Stimulated activated naive CD8-positive, alpha-beta T cell treated with anti-CD3 and anti-CD28 coated beads, Interleukin-15, amount 100 ng/mL, for 72 hours (primary cell): ENCODE measurements around the gene PIK3AP1.
"Not testable (repeated sequence)": the region's sequence is repeated elsewhere in the genome, so short reads cannot be mapped to it uniquely, and the experiment has no call there.

ENCODE experiments used
- ATAC-seq: fragments of 150-1000 bp; cut with Tn5 transposase; 2 replicates; pipeline ENCODE4 v1.10.0; 2021; ENCODE audit warnings: mild to moderate bottlenecking, moderate library complexity
- DNase-seq, 2 donors: peaks; one replicate each; pipeline ENCODE4 v3.0.0; 2021 to 2022
- H3K27ac Mint-ChIP-seq, 2 donors: one replicate each; pipeline ENCODE4 v1.8.0; 2022; ENCODE audit warnings: mild to moderate bottlenecking in 2 of 2, mixed read lengths in 2 of 2, moderate library complexity in 2 of 2
- H3K27me3 Mint-ChIP-seq: one replicate; pipeline ENCODE4 v1.8.0; 2022; ENCODE audit warnings: mixed read lengths
- H3K4me1 Mint-ChIP-seq: one replicate; pipeline ENCODE4 v1.8.0; 2022; ENCODE audit warnings: mild to moderate bottlenecking, mixed read lengths
- H3K4me3 Mint-ChIP-seq, 2 donors: one replicate each; pipeline ENCODE4 v1.8.0; 2022; ENCODE audit warnings: mild to moderate bottlenecking in 2 of 2, mixed read lengths in 2 of 2, moderate library complexity in 1 of 2
- H3K9me3 Mint-ChIP-seq, 2 donors: one replicate each; pipeline ENCODE4 v1.8.0; 2022; ENCODE audit warnings: mixed read lengths in 2 of 2

The PIK3AP1 gene

DNA sequence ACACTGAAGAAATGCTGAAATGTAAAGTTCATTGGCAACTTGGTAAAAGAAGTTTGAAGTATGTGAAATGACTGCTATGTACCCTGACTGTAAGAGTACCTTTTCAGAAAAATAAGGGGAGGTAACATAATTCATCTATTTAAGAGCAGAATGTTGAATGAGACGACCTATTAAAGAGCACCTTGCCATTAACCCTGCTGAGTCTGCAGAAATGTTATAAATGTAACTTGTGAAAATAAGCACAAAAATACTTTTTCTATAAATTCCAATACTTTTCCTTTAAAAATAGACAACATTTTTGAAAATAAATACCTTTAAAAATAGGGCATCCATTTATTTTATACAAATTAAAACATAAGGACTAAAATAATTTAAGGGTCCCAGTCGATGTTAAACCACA lies 141.2 kb downstream of the PIK3AP1 start:
- DNase-seq: no peak
- no peak overlapping the region for H3K27ac Mint-ChIP-seq
- peaks cover 61% of the 10 kb centered on the region for H3K4me1 Mint-ChIP-seq
- ATAC-seq: no peak
- no peaks in the 10 kb centered on the region for H3K27me3 Mint-ChIP-seq
- H3K4me3 Mint-ChIP-seq: no peak overlapping the region
- no peaks in the 10 kb centered on the region for H3K9me3 Mint-ChIP-seq

DNA sequence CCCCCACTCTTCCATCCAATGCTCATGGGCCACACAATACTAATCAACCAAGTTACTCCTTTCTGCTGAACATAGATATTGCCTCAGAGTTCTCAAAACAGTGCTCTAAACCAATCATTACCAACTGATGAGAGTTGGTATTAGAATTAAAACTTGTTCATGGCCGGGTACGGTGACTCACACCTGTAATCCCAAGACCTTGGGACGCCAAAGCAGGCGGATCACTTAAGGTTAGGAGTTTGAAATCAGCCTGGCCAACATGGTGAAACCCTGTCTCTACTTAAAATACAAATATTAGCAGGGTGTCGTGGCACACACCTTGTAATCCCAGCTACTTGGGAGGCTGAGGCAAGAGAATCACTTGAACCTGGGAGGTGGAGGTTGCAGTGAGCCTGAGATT lies 141.7 kb downstream of the PIK3AP1 start:
- no peak for DNase-seq
- Mint-ChIP-seq H3K4me1 (peaks cover 61% of the 10 kb centered on the region), H3K27ac (no peak overlapping the region), H3K9me3 (no peaks in the 10 kb centered on the region), H3K27me3 (no peaks in the 10 kb centered on the region), H3K4me3 (no peak overlapping the region)
- ATAC-seq: no peak

DNA sequence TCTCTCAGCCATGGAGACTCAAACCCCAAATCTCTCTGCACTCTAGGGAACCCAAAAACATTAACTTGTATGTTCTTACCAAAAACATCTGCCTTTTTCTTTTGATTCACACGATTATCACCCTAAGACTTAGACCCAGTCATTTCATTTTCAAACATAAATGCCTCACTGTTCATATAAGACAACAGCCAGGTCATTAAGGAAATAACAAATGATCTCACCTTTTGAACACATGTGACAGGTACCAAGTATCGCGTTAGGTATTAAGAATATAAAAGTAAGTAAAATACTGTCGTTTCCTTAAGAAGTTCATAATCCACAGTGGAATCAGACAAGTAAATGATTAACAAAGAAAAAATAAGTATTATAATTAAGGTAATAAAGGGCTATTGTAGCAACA lies 142.3 kb downstream of the PIK3AP1 start:
- Mint-ChIP-seq H3K27me3 (no peaks in the 10 kb centered on the region), H3K9me3 (no peaks in the 10 kb centered on the region), H3K4me3 (no peak overlapping the region), H3K27ac (no peak overlapping the region), H3K4me1 (peaks cover 59% of the 10 kb centered on the region)
- ATAC-seq: no peak
- DNase-seq: no peak

DNA sequence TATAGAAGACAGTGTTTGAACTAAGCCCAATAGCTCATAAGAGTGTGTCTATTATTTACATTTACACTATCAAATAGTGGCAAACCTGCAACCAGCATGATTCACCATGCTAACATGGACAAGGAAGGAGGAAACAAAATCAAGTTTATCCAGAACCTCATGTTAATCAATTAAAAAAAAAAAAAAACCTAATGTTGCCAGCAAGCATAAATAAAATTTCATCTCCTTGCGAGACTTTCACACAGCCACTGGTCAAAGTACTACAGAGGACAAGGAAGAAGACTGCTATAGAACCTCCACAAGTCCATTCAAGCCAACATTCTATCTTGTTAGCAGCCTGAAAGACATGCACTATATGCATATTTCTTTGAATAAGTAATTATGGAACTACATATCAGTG lies 143.2 kb downstream of the PIK3AP1 start:
- Mint-ChIP-seq H3K27me3 (no peaks in the 10 kb centered on the region), H3K27ac (no peak overlapping the region), H3K9me3 (no peaks in the 10 kb centered on the region), H3K4me3 (no peak overlapping the region), H3K4me1 (peaks cover 62% of the 10 kb centered on the region)
- DNase-seq (no peak), ATAC-seq (no peak)

DNA sequence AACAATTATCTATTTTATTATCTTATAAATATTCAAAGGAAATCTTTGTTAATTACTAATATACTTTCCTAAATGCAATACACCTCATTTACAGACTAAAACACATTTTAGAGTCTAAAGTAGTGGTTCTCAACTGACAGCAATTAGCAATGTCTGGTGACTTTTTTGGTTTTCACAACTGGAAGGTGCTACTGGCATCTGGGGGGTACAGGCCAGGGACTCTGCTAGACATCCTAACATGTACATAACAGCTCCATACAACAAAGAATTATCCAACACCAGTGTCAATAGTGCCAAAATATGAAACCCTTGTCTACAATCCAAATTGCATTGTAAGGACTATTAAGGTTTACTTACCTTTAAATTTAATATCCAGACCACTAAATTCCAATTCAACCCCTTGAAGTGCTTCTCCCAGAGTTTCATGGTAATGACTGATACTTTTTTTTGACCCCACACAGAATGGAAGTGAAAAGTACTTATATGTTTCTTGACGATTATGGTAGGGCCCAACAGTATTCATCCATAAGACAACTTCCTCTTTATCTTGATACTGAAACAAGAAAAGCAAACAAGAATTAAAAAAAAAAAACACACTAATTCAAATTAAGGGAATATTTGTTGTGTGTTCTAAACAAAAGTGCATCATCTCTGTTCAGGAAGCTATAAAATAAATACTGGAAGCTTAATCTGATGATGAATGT lies 143.9 kb downstream of the PIK3AP1 start:
- Mint-ChIP-seq H3K9me3 (no peaks in the 10 kb centered on the region), H3K27ac (no peak overlapping the region), H3K27me3 (no peaks in the 10 kb centered on the region), H3K4me1 (peaks cover 62% of the 10 kb centered on the region), H3K4me3 (no peak overlapping the region)
- DNase-seq (no peak), ATAC-seq (no peak)

DNA sequence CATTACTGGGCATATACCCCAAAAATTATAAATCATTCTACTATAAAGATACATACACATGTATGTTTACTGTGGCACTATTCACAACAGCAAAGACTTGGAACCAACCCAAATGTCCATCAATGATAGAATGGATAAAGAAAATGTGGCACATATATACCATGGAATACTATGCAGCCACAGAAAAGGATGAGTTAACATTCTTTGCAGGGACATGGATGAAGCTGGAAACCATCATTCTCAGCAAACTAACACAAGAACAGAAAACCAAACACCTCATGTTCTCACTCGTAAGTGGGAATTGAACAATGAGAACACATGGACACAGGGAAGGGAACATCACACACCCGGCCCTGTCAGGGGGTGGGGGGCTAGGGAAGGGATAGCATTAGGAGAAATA lies 145.8 kb downstream of the PIK3AP1 start:
- H3K27me3 Mint-ChIP-seq, H3K4me3 Mint-ChIP-seq, ATAC-seq, H3K27ac Mint-ChIP-seq, DNase-seq, H3K9me3 Mint-ChIP-seq: not testable (repeated sequence)
- H3K4me1 Mint-ChIP-seq: peaks cover 58% of the 10 kb centered on the region

DNA sequence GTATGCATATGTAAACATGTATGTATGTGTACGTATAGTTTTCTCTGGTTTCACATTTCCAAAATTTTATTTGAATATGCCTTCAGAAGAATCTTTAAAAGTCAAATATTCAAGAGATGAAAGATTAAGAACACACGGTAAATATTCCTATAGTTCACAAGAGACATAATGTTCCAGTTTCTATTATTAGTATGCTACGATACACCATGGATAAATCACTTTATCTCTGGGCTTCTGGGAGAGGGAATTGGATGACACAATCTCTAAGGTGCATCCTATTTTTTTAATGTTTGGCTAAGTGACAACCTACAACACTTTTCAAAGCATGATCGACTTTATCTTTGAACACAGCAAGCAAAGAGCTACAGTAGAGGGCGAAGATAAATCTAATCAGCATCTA lies 147.3 kb downstream of the PIK3AP1 start:
- DNase-seq: no peak
- Mint-ChIP-seq H3K9me3 (no peaks in the 10 kb centered on the region), H3K27ac (no peak overlapping the region), H3K27me3 (no peaks in the 10 kb centered on the region), H3K4me1 (peaks cover 59% of the 10 kb centered on the region), H3K4me3 (no peak overlapping the region)
- no peak for ATAC-seq

DNA sequence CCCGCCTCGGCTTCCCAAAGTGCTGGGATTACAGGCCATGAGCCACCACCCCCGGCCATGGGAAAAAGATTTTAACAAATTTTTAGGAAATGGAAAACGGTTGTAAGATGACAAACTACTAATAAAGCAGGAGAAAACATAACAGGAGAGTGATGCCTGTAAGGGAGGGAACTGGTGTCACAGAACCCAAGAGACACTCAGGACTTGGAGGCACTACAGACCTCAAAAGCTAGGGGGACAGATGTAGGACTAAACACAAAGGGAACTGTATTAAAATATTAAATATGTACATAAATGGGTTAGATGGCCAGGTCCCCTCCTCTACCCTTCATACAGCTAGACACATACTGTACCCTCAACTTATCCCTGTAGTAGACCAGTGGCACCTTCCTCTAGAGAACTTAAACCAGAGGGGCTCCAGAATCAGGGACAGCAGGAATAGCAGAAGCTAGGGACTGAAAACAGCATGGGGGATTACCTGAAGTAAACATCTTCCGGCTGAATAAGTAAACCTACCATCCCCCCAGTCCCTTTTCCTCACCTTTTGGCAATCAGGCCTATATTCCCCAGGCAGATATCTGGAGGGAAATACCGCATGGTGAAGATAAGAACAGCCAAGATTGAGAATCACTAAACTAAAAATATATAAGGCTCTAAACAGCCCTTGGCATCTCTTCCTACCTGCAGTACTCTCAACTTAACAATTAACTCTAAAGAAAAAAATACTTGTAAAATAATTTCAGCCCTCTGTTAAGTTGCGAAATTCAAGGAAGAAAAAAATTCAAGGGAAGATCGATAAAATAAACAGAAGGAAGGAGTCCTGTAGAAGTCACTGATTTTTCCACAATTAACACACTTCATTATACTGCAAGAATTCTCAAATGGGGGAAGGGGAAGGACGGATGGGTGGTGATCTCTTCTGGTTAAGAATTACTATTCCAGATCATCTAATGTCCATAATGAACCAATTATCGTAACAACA lies 149.0 kb downstream of the PIK3AP1 start:
- Mint-ChIP-seq H3K27ac (peak overlapping the region; percentile 22 to 38), H3K27me3 (no peaks in the 10 kb centered on the region), H3K9me3 (no peaks in the 10 kb centered on the region), H3K4me1 (peaks cover 70% of the 10 kb centered on the region), H3K4me3 (no peak overlapping the region)
- DNase-seq: no peak
- no peak for ATAC-seq

DNA sequence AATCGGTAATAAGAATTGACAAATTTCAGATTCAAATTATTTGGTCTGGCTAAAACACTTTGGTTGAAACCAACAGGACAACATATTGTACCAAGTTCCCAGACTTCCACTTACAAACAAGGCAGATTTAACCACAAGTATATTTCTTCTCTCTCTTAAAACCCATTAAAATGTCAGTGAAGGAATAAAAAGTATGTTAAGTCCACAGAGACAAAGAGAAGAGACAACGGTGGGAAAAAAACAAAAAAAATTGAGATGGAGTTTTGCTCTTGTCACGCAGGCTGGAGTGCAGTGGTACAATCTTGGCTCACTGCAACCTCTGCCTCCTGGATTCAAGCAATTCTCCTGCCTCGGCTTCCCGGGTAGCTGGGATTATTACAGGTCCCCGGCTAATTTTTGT lies 149.8 kb downstream of the PIK3AP1 start:
- no peak overlapping the region for H3K4me3 Mint-ChIP-seq
- no peak for ATAC-seq
- DNase-seq: no peak
- H3K4me1 Mint-ChIP-seq: peaks cover 77% of the 10 kb centered on the region
- H3K27me3 Mint-ChIP-seq: no peaks in the 10 kb centered on the region
- H3K9me3 Mint-ChIP-seq: no peaks in the 10 kb centered on the region
- H3K27ac Mint-ChIP-seq: peak overlapping the region in 1 of 2 donors; percentile 38

DNA sequence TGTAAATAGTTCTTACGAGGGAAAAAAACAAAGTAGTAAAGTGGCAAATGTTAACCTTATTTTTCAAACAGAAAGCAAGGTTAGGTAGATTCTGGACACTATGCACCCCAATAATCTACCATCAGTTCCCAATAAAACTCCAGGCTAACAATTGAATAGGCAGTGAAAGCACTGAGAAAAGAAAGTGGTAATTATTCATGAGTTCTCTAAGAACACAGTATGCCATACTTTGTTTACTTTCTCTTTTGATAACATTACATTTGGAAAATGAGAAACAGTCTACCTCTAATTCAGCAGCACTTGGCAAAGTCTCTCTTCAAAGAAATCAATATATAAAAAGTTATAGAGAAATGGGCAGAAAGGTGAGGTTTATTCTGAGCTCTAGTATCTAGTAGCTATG lies 151.9 kb downstream of the PIK3AP1 start:
- H3K27ac Mint-ChIP-seq: peak overlapping the region in 1 of 2 donors; percentile 62
- no peak for ATAC-seq
- DNase-seq: no peak
- no peaks in the 10 kb centered on the region for H3K27me3 Mint-ChIP-seq
- no peak overlapping the region for H3K4me3 Mint-ChIP-seq
- peaks cover 61% of the 10 kb centered on the region for H3K4me1 Mint-ChIP-seq
- H3K9me3 Mint-ChIP-seq: no peaks in the 10 kb centered on the region

DNA sequence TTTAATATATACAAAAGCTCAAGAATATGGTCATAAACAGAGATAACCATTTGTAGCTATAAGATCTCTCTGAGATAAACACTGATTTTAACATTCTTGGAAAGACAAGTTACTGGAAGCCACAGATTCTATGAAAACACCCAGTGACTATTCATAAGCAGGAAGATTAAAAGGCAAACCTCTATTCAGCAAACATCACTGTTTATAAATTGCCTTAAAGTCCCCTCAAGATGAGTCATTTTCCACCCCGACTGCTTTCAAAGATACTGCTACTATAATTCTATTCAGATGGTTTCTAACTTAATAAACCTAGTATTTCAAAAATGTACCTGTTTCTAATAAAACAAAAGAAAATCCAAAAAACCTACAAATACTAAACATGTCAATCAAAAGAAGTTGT lies 154.5 kb downstream of the PIK3AP1 start:
- Mint-ChIP-seq H3K4me1 (peaks cover 43% of the 10 kb centered on the region), H3K27me3 (no peaks in the 10 kb centered on the region), H3K9me3 (no peaks in the 10 kb centered on the region), H3K27ac (no peak overlapping the region), H3K4me3 (peak overlapping the region in 1 of 2 donors; percentile 31)
- peak; percentile 86 for ATAC-seq
- DNase-seq: no peak

DNA sequence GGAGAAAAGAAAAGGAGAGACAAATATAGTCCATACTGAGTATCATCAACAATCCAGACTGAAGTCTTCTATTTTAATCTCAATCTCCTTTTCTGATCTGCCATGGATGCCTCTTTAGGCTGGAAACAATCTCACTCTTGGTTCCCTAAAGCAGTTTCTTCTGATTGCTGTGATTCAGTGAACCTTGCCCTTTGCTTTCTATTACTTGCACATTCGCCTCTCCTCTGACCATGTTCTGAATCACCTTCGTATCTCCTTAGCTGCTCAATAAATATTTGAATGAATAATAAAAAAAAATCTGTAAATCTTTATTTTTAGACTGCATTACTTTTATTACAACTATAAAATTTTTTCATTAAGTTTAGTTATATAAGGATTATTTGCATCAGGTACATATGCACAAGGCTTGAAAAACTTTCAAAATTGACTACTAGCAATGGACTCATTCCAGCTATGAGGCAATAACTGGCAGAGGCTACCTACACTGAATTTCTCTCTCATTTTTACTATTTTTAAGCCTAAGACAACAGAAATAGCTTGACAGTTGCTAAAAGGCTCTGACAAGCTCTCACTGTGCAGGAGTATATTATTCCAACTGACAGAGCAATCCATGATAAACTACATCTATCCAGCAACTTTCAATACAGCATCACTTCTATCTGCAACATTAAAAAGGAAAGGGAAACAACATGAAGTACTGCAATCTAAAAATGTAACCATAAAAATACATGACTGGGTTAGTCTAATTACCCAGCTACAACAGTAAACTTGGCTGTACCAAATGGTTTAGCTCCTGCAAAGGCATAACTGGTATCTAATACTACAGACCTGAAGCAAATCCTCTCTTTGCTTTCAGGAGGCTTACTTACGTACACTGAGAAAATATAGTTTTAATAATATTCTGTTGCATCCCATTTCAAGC lies 159.1 kb downstream of the PIK3AP1 start:
- Mint-ChIP-seq H3K4me3 (no peak overlapping the region), H3K27me3 (no peaks in the 10 kb centered on the region), H3K27ac (no peak overlapping the region), H3K9me3 (no peaks in the 10 kb centered on the region), H3K4me1 (peaks cover 6% of the 10 kb centered on the region)
- ATAC-seq (no peak), DNase-seq (no peak)

DNA sequence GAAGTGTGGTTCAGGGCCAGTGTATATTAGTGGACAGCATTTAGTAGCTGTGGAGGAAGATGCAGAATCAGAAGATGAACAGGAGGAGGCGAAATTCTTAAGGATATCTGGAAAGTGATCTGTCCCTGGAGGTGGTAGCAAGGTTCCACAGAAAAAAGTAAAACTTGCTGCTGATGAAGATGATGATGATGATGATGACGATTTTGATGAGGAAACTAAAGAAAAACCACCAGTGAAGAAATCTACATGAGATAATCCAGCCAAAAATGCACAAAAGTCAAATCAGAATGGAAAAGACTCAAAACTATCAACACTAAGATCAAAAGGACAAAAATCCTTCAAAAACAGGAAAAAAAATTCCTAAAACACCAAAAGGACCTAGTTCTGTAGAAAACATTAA lies 159.8 kb downstream of the PIK3AP1 start:
- Mint-ChIP-seq H3K27ac (no peak overlapping the region), H3K9me3 (no peaks in the 10 kb centered on the region), H3K4me3 (no peak overlapping the region), H3K4me1 (no peaks in the 10 kb centered on the region), H3K27me3 (no peaks in the 10 kb centered on the region)
- DNase-seq (no peak), ATAC-seq (no peak)

DNA sequence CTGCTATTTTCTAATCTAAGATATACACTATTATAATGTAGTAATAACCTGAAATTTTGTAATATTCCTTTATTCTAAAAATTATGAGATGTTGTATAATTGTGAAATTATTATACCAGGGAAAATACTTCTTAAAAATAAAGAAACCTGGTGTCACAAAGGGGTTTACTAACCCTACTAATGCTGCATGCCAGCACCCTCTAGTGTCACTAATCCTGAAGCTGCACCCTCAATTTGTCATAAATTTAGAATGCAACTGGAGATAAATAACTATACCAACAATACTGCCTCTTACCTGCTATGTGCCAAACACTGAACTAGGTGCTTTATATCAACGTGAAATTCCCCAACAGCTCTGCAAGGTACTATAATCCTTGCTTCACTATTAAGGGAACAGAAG lies 164.3 kb downstream of the PIK3AP1 start:
- no peak for ATAC-seq
- no peak for DNase-seq
- no peaks in the 10 kb centered on the region for H3K27me3 Mint-ChIP-seq
- no peaks in the 10 kb centered on the region for H3K9me3 Mint-ChIP-seq
- no peak overlapping the region for H3K27ac Mint-ChIP-seq
- H3K4me1 Mint-ChIP-seq: no peaks in the 10 kb centered on the region
- H3K4me3 Mint-ChIP-seq: no peak overlapping the region

DNA sequence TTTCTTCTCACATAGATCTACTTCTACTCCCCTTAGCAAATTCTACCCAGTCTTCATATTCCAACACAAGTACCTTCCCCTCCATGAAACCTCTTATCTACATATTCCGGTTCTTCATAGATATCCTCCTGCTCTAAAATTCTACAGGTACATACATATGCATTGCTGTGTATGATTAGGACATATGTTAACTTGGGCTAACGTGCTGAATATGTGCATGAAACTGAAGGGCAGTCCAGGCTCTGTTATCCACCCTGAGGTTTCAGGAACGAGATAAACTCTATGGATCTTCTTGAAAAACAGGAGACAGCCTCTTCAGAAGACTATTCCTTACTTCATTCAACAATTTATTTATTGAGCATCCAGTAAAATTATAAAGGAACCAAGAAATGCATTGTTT lies 165.0 kb downstream of the PIK3AP1 start:
- DNase-seq (no peak), ATAC-seq (no peak)
- H3K27ac Mint-ChIP-seq: no peak overlapping the region
- H3K27me3 Mint-ChIP-seq: no peaks in the 10 kb centered on the region
- H3K4me3 Mint-ChIP-seq: no peak overlapping the region
- no peaks in the 10 kb centered on the region for H3K9me3 Mint-ChIP-seq
- H3K4me1 Mint-ChIP-seq: no peaks in the 10 kb centered on the region
